Activated T-cell treated with anti-CD3 and anti-CD28 coated beads for 4 hours (primary cell): ENCODE results near the gene TTYH2.
"Not testable (repeated sequence)": the region's sequence is repeated elsewhere in the genome, so short reads cannot be mapped to it uniquely, and the experiment has no call there.

ENCODE experiments used
- DNase-seq: peaks from one replicate; pipeline ENCODE4 v3.0.0-alpha.2; 2020

Gene TTYH2

DNA sequence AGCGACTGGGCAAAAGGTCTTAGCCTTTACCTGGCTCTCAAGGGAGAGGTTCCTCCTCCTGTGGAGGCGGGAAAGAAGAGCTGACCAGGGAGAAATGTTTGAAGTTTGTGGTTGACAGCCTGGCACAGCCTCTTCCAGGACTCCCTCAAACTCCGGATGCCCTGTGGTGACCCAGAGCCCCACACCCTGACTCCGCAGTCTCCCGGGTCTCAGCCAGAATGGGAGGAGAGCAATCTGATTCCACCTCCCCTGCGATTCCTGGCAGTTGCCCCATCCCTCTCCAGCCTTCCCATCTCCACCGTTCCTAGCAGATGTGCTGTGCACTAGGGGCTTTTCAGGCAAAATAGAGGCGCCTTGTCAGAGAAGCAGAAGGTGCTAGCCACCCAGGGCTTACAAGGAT lies 55.2 kb downstream of the TTYH2 start:
- no peak for DNase-seq

DNA sequence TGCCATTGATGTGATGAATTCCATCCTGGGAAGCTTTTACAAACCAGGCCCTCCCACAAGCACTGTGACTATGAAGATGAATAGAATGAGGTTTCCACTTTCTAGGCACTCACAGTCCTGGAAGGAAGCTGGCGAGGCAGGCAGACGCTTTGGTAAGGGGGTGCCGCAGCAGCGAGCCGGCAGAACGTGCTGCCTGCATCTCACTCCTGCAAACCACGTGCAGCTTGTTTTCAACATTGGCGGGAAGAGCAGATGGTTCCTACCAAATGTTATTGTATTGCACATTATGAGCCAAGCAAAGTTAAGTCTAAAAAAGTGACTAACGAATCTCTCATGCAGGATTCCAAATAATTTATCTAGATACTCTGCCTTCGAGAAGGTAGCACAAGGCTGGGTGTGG lies 57.0 kb downstream of the TTYH2 start:
- no peak for DNase-seq

DNA sequence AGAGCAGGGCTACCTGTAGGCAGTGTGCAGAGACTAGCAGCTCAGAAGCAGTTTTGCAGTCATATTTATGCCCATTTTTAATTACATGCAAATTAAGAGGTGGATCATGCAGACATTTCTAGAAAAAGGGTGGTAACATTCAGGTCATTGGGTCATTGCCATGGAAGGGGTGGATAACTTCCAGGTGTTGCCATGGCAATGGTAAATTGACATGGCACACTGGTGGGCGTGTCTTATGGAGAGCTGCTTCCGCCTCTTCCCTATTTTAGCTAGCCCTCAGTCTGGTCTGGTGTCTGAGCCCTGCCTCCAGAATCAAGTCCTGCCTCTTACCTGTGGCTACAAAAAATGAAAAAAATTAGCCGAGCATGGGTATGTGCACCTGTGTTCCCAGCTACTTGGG lies 57.9 kb downstream of the TTYH2 start:
- DNase-seq: no peak

DNA sequence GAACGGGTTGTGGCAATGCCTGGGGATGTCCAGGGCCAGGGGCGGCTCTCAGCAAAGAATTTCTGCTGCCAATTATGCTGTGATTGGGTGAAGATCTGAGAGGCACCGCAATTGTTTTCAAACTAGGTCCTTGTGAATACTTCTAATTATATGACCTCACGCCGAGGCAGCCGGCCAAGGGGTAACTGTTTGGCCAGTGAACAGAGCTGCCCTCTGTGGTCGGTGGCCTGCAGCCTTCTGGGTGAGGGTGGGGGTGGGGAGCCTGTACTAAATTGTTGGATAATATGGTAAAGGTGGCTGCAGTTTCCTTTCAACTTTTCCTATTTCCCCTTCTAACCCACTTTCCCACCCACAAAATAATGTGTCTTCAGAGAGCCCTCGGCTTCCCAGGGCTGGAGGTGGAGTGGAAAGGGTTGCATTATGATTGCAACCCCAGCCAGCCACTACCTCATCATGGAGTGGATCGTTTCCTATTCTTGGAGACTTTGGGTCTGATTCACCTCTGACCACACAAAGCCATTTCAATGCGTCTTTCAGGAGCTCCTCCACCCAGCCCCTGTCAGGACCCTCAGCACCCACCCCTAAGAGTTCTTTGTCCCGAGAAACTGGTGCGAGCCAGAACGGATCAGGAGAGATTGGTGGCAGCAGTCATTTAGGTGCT lies 58.7 kb downstream of the TTYH2 start:
- DNase-seq: no peak

DNA sequence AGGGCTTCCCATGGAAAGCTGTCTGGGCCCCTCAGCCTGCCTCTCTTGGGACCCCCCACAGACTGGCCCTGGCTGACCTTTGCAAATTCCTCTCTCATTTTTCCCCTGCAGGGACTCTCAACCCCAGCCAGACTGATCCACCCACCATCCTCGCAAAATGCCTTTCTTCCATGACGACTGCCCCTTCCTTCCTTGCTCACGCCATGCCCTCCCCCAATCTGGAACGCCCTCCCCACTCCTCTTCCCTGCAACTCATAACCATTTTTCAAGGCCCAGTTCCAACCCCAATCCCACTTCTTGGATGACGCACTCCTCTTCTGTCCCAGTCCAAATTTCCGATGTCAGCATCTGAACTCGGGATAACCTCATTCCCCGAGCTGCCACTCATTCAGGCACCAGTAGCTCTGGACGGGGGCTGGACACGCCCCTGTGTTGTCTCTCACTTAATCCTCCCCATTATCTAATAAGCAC lies 59.4 kb downstream of the TTYH2 start:
- DNase-seq: no peak

DNA sequence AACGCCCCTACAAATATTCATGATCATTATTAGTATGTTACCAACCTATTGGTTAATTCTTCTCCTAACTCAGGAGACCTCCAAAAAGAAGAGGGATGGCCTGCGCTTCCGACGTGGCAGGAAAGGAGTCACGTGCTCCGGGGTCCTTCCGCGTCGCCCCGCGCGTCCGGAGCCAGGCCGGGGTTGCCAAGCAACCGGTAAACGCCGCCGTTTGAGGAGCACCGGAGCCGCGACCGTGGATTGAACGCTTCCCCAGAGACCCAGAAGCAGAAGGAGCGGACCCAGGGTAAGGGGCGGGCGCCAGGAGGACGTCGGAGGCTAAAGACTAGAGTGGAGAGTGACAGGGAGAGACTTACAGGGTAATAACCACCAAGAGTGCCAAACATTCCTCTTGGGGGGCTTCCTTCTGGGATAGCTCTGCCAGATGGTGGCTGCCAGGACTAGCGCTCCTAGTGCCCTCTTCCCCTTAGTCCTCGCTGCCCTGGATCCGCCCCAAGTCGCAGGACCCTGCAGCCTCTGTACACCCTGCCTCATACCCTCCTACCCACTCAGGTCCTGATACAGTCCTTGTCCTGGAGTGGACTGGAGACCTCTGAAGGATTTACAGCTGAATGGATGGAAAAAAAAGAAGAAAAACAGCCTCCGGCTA lies 60.8 kb downstream of the TTYH2 start, which contains the start of gene DNAI2:
Gene DNAI2 (plus strand): TSS at position 175 of the 649 bp plus-strand sequence. CDS start 7,584 bp downstream, outside the sequence.
- DNase-seq: no peak

DNA sequence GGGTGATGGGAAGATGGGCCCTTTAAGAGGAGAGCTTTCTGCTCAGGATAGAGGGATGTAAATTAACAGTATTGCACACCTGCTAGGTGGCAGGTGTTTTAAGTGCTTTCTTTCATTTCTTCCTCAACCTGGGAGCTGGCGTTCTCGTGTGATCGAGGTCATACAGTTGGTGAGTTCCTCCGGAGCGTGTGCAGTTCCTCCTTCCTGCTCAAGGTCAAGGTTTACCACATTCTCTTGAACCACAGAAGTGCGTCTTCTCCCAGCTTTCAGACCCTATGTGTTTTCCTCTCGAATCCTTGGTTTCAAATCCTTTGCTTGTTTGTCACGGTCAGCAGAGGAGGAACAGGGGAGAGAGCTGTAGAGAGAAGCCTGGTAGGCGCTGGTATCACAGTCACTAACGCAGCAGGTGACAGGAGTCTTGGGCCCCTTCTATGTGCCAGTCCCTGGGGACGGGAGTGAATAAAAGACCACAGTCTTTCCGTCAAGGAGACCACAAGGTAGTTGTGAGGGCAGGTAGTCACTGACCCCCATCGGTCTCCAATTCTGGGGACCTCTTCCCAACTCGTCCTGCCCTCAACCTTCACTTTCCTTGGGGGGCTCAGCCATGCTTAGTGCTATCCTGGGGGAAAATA lies 61.5 kb downstream of the TTYH2 start:
- no peak for DNase-seq

DNA sequence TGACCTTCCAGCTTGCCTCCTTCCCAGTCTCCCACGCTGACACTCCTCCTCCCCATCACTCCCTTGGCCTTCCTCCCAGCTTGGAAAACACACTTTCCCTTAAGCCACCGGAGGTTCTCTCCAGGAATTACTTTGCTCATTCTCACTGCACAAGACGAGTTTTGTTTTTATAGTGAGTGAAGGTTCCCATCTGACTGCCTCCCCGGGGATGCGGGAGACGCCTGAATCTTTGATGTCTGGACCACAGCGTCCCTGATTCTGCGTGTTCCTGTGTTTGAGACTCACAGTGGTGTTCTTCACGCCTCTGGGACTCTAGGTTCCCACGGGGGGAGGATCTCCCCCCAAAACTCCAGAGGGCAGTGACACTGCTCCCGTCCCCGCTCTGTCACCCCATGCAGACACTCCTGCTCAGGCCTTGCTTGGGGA lies 62.7 kb downstream of the TTYH2 start:
- no peak for DNase-seq

DNA sequence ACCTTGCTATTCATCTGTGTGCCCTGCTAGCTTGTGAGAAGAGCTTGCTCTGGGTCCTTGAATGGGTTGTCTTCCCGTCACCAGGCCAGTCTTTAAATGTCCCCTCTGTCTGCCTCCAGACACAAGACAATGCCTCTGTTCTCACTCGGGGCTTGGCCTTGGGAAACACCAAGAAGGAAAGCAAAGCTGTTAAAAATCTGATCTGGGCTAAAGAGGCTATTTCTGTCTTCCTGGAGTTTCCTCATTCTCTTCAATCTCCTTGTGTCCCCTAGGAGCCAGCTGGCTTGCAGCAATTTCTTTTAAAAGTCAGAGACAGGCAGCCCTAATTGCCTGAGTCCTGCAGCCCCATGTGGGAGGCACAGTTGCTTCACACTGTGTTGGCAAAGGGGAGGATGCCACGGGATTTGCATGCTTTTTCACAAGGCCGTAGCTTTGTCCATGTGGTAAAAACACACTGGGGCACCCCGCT lies 63.2 kb downstream of the TTYH2 start:
- no peak for DNase-seq

DNA sequence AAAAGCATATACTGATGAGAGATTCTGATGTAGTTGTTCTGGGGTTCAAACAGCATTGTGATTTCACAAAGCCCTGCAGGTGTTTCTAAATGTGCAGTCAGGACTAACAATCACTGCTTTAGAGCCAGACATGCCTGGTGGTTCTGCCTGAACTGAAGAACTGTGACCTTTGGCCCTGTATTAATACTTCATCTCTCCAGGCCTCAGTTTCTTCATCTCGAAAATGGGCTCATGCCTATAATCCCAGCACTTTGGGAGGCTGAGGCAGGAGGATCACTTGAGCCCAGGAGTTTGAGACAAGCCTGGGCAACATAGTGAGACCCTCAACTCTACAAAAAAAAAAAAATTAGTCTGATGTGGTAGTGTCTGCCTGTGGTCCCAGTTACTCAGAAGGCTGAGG lies 64.6 kb downstream of the TTYH2 start:
- no peak for DNase-seq

DNA sequence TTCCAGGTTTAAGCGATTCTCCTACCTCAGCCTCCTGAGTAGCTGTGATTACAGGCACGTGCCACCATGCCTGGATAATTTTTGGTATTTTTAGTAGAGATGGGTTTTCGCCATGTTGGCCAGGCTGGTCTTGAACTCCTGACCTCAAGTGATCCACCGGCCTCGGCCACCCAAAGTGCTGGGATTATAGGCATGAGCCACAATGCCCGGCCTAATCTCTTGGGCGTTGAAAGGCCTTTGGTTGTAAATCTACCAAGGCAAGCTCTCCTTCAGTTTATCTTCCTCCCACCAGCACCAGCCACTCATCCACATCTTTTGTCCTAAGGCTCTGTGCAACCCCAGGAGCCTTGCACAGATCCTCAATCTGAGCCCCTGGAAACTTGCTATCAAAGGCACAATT lies 66.2 kb downstream of the TTYH2 start:
- not testable (repeated sequence) for DNase-seq

DNA sequence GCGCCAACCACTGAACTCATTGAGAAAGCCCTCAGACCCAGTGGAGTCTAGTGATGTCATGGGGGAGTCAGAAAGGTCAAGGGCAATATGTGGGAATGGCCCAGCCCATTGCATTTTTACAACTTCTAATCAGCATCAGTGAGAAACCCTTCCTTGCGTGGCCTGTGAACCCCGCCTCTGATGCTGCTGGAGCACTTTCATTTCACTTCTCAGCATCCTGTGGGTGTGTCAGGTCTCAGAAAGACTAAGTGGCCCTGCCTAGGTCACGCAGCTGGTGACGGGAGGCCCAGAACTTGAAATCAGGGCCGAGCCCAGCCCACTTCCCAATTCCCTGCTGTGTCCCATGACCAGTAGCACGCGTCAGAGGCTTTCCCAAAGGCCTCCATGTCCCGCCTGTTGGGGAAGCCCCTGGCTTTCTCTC lies 66.7 kb downstream of the TTYH2 start:
- DNase-seq: peak; percentile 18

DNA sequence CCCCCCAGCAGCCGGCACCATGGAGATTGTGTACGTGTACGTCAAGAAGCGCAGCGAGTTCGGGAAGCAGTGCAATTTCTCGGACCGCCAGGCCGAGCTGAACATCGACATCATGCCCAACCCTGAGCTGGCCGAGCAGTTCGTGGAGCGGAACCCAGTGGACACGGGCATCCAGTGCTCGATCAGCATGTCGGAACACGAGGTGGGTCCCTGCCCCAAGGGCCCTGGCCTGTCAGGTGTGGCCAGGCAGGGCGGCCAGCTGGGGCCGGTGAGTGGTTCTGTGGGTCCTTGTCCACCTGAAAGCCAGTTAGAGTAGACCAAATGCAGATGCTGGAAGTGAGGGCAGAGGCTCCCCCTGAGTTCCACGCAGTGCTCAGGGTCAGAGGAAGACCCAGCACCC lies 68.4 kb downstream of the TTYH2 start:
- DNase-seq: no peak

DNA sequence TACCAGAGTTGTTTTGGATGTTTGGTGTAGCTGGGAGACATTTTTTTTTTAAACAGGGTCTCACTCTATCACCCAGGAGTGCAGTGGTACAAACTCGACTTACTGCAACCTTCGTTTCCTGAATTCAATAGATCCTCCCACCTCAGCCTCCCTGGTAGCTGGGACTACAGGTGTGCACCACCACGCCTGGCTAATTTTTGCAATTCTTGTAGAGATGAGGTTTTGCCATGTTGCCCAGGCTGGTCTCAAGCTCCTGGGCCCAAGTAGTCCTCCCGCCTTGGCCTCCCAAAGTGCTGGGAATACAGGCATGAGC lies 68.9 kb downstream of the TTYH2 start:
- DNase-seq: not testable (repeated sequence)

DNA sequence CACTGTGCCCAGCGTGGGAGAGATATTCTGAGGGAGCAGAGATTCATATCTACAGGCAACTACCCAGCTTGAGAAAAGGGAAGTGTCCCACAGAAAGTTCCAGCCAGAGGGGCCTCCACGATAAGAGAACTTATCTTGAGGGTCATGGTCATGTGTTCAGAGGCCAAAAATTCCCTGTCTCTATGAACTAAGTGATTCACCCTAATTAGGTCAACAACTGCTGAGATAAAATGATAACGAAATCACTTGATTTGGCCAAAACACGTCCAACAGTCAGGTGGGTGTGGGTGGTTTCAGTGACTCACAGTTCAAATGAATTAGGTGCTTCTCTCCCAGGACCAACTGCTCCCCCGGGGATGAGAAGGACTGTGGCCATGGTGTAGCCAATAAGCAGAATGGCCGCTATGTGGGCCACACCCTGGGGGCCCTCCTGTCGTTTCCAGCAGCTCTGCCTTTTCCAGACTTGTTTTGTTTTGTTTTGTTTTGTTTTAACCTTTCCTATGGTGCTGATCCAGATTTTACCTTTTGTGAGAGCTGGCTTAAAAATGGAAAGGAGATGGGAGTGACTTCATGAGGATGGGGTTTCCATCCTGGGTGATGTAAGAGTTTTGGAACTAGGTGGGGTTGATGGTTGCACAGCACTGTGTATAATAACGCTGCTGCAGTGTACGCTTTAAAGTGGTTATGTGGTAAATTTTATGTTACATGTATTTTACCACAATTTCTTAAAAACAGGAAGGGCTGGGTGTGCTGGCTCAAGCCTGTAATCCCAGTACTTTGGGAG lies 69.4 kb downstream of the TTYH2 start:
- DNase-seq: no peak

DNA sequence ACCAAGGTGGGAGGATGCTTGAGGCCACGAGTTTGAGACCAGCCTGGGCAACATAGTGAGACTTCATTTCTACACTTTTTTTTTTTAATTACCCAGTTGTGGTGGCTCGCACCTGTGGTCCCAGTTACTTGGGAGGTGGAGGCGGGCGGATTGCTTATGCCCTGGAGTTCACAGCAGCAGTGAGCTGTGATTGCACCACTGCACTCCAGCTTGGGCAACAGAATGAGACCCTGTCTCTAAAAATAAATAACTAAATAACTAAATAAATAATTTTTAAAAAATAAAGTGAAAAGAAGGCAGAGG lies 70.0 kb downstream of the TTYH2 start:
- no peak for DNase-seq

DNA sequence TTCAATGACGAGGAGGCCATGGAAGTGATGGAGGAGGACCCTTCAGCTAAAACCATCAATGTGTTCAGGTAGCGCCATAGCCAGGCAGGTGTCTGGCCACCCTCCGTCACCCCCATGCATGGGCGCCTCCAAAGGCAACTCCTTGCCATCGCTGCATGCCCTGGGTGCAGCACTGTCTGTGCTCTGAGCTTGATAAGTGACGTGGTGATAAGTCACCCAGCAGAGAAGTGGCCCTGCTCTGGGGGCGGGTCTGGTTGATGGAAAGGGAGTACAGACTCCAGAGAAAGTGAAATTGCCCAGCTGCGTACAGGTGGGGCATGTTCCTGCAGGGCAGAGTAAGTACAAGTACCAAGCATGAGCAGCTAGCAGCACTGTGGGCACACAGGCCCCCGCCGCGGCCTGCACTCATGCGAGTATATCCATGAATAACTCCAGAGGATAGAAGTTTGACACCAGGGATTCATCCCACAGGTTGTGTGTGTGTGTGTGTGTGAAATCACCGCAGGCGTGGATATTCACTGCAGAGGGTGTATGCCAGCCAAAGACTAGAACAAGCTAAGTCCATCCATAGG lies 73.7 kb downstream of the TTYH2 start:
- DNase-seq: no peak

DNA sequence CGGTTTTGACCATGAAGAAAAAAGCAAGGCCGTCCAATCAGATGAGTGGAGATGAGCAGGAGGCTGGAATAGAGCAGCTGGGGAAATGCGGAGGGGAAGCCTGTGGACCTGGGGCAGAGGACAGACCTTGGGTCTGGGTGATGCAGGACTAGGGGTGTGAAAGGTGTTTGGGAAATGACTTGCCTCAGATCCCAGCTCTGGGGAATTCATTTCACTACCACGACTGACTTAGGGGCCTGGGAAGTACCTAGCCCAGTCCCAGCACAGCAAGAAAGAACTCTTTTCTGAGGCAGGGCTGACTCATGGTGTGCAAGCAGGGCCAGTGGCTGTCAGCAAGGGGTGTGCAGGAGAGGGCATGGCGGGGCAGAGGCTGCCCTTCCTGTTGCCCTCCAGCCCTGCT lies 75.4 kb downstream of the TTYH2 start:
- no peak for DNase-seq

DNA sequence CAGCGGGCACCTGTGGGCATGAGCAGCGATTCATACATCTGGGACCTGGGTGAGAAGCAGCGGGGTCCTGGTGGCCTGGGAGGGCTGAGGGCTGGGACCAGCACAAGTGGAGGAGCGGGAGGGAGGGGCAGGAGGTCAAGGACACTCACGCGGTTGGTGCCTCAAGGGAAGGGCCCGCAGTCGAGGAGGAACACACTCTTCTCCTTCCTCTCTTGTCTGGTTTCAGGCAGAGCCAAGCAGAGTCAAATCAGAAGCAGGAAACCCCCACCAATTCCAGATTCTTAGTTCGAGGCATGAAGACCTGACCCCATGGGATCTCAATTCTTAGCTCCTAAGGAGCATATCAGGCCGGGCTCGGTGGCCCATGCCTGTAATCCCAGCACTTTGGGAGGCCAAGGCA lies 76.3 kb downstream of the TTYH2 start:
- no peak for DNase-seq

DNA sequence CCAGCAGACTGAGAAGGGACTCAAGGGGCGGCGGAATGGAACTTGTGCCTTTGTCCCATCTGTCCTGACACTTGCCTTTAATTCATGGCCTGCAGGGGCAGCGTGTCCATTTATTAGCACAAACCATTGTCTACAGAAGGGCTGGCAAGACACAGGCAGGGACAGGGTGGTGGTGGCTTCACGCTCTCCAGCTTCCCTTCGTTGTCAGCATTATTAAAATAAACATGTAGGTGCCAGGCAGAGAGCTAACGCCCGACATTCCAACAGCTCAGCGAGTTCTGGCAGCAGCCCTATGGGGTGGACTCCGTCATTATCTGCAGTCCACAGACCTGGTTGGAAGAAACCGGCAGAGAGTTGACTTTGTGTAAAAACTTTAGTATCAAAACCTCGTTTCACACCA lies 77.0 kb downstream of the TTYH2 start:
- no peak for DNase-seq

DNA sequence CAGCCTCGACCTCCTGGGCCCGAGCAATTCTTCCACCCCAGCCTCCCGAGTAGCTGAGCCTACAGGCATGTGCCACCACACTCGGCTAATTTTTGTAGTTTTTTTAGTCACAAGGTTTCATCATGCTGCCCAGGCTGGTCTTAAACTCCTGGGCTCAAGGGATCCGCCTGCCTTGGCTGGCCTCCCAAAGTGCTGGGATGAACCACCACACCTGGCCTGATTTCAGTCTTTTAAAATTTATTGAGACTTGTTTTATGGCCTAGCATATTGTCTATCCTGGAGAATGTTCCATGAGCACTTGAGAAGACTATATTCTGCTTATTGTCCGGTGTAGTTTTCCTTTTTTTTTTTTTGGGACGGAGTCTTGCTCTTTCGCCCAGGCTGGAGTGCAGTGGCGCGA lies 79.1 kb downstream of the TTYH2 start:
- no peak for DNase-seq

DNA sequence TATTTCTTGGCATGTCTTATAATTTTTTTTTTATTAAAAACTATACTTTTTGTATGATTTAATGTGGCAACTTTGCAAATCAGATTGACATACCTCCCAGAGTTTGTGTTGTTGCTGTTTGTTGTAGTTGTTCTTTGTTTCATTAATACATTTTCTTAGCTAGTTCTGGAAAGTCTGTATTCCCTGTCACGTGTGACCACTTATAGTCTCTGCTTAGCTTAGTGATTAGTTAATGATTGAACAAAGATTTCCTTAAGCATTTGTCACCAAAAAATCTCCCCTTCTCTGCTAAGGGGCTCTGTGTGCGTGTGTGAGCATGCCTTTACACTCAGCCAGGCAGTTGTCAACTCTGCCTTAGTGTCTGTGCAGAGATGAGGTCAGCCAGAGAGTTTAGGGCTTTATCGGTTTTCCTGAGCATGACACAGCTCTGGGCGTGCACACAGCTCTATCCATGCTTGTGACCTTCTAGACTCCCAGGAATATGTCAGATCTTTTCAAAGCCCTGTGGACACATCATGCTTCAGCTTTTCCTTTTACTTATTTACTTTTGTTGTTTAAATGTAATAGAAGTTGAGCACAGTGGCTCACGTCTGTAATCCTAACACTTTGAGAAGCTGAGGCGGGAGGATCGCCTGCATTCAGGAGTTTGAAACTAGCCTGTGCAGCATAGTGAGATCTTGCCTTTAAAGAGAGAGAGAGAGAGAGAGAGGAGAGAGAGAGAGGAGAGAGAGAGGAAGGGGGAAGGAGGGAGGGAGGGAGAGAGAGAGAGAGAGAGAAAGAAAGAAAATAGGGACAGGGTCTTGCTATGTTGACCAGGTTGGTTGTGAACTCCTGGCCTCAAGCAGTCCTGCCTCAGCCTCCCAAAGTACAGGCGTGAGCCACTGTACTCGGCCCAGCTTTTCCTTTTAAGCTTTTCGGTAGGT lies 82.5 kb downstream of the TTYH2 start:
- DNase-seq: no peak
